ENCODE data around the gene AKNA.

DNA sequence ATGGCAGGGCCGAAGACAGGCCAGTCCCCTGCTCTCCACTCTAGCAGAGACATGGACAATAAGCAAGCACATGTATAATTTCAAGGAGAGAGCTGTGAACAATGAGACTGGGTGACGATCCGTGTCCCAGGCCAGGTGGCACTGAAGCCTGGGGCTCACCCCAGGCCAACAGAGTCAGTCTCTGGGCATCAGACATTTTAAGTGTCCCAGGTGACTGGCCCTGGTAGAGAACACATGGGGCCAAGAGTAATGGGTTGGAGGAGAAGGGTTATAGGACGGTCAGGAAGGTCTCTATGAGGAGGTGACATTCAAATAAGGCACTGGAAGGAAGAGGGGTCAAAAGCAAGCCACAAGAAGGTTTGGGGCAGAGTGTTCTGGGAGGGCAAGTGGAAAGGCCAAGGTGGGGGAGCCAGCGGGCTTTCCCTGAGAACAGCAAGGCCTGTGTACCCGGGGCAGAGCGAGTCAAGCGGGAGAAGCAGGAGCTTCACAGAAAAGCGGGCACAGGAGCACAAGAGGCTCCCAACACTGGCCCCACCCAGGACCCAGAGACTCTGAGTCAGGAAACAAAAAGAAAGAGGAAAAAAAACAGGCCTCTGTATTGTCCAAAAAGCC, 1.1 kb upstream of the AKNA start:
- no peak for TF ChIP-seq POLR2AphosphoS5 (IDR thresholded peaks at IDR 0.05)
- TF ChIP-seq CTCF (IDR thresholded peaks at IDR 0.05), result no peak
- no peak for TF ChIP-seq POLR2A (IDR thresholded peaks at IDR 0.05; ENCODE audit: low read depth)
